NCI-H526 (cell line): ENCODE measurements around the gene TCAF1.
"Not testable (repeated sequence)": the region's sequence is repeated elsewhere in the genome, so short reads cannot be mapped to it uniquely, and the experiment has no call there.

ENCODE experiments used
- DNase-seq, 2 experiments: peaks; one replicate each; lab custom pipeline; 2025; lab: John Stamatoyannopoulos, UW

Gene TCAF1

GRCh38 chr7:143902332-143902899 is 440 bp upstream of the TCAF1 start:
- no peak for DNase-seq

- DNase-seq = peak in 1 of 2 experiments; percentile 89
These were observed 676 bp downstream of the TCAF1 start for GRCh38 chr7:143901332-143901667.

DNA sequence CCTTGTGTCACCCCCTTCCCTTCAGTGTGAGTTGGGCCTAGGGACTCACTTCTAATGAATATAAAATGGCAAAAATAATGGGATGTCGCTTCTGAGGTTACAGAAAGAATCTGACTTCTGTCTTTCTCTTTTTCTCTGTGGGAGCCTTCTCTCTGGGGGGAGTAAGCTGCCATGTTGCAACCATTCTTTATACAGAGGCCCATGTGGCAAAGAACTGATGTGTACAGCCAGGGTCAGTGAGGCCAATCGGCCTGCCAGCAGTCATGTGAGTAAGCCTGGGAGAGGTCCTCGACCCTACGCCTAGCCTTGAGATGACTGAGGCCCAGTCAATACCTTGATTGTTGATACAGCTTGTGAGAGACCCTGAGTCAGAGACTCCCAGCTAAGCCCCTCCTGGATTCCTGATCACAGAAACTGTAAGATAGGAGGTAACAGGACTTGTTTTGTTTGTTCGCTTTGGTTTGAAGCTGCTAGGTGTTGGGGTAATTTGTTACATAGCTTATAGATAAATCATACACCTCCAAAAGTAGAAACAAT is 1.7 kb downstream of the TCAF1 start:
- no peak for DNase-seq

DNA sequence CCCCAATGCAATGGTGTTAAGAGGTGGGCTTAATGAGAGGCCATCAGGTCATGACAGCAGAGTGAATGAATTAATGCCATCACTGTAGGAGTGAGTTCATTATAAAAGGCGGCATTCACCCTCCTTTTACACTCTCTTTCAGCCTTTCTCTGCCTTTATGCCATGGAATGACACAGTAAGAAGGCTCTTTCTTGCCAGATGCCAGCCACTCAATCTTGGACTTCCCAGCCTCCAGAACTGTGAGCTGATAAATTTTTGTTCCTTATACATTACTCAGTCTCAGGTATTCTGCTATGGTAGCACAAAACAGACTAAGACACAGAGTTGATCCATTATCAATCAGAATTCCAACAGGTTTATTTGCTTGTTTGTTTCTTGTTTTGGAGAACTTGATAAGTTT is 3.2 kb downstream of the TCAF1 start:
- DNase-seq = no peak

DNA sequence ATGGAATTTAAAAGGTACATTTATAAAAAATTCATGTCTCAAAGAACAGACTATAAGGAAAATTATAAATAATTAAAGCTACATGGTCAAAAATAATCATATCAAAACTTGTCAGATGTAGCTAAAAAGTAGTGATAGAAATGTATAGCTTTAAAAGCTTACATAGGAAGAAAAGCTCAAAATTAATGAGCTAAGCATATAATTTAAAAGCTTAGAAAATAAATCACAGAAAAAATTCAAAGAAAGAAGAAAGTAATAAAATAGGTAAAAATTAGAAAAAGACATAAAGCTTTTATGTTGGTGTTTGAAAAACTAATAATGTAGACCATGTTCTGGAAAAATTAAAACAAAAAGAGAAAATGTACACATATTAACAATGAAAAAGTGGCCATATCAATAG is 5.3 kb downstream of the TCAF1 start:
- no peak for DNase-seq

GRCh38 chr7:143892527-143893300 is 9.3 kb downstream of the TCAF1 start:
- DNase-seq = peak; percentile 24 to 78

- no peak for DNase-seq
These were observed 10.5 kb downstream of the TCAF1 start for GRCh38 chr7:143891457-143891856.

GRCh38 chr7:143890558-143890957 is 11.4 kb downstream of the TCAF1 start:
- no peak for DNase-seq

- DNase-seq = no peak
These were observed 12.9 kb downstream of the TCAF1 start for GRCh38 chr7:143889068-143889467.

DNA sequence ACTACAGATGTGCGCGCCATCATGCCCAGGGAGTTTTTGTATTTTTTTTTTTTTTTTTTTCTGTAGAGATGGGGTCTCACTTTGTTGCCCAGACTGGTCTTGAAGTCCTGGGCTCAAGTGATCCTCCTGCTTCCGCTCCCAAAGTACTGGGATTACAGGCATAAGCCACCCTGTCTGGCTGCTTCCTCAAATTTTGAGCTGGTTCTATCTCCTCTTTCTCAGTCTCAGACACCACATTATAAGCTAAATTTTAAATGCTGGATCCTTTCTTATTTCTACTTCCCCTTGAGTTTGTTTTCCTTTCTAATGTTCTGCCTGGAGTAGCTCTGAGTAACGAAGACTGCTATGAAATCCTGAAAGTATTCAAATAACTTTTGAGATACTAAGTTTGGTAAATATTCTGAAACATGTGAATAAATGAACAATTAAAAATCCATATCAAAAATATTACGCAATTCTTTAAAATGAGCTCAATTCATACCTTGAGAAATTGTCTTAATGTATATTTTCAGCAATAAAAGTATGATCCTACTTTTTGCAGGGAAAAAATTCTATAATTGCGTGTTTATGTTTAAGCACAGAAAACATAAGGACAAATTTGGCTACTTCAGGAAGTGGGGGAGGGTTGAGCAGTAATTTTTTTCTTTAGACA is 15.0 kb downstream of the TCAF1 start:
- DNase-seq = no peak

GRCh38 chr7:143885951-143886350 is 16.0 kb downstream of the TCAF1 start:
- peak; percentile 52 to 76 for DNase-seq

DNA sequence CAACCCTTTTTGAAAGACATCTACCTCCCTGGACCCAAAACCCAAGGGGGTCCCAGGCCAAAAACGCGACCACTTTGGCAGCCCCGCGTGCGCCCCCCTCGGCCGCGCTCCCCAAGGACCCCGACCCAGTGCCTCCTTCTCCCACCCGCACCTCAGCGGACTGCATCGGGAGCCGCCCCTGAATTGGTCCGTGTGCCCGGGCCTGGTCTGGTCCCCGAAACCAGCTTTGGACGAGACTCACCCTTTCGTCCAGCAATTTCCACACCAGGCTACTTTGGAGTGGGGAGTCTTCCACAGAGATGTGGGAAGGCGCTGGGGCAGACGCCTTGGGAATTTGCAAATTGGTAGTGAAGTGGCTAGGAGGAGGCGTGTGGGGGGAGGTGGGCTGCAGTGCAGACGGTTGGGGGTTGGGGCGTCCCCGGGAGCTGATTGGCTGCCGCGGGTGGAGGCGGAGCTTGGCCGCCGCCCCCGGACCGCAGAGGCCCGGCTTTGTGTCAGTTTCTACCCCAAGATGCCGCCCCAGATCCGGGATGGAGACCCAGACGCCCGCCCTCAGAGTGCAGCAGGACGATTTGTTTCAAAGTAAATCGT is 16.9 kb downstream of the TCAF1 start:
- DNase-seq = no peak

- DNase-seq = no peak
These were observed 17.6 kb downstream of the TCAF1 start for GRCh38 chr7:143884241-143884968.

GRCh38 chr7:143882604-143883078 is 19.3 kb downstream of the TCAF1 start:
- peak; percentile 57 to 89 for DNase-seq

GRCh38 chr7:143882020-143882603 is 19.9 kb downstream of the TCAF1 start:
- peak; percentile 31 to 65 for DNase-seq

DNA sequence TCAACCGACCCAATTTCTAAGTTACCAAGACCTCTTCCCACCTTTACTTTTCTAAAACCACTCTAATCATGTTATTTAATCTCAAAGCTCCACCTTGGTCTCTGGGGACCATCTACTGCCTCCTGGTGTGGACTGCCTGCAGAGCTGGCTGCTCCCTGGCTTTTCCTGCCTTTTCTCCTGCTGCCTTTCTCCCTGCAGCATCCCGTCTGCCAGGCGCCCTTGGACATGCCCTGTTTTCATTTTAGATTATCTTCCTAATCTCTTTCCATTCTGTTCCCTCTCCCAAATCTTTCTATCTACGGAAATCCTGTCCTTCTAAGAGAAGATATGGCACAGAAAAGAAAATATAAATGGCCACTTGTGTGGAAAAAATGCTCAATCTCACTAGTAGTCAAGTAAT is 23.1 kb downstream of the TCAF1 start:
- DNase-seq = no peak

DNA sequence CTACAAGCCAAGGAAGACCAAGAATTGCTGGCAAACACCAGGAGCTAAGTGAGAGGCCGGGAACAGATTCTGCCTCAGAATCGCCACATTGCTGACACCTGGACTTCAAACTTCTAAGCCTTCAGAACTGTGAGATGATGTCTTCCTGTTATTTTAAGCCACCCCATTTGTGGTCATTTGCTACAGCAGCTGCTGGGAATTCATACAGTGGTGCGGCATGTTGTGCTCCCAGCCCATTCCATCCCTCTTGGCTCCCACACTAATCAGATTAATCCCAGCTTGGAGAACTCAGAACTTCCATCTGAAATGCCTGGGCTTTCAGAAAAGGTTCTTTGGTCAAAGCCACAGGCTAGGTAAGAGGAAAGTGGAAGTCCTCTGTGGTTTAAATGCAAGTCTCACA is 24.9 kb downstream of the TCAF1 start:
- no peak for DNase-seq

GRCh38 chr7:143876218-143876617 is 25.8 kb downstream of the TCAF1 start:
- DNase-seq = no peak

GRCh38 chr7:143873242-143873641 is 28.7 kb downstream of the TCAF1 start:
- not testable (repeated sequence) for DNase-seq

GRCh38 chr7:143871534-143871933 is 30.4 kb downstream of the TCAF1 start:
- not testable (repeated sequence) for DNase-seq

- DNase-seq = not testable (repeated sequence)
These were observed 44.0 kb downstream of the TCAF1 start for GRCh38 chr7:143857994-143858393.
